ENCODE data around the gene MLN. TPM values are rescaled to one million over a fixed set of nuclear protein-coding genes. Genes with fewer than 3 reads are reported as not detected.
A peak's percentile ranks its signal among the peaks of the same experiment; 100 is the strongest.

MLN gene
- polyA plus RNA-seq, 2 of the 4 experiments (the other 2 are of a cell fraction), result not detected

- peaks cover 29% of the 10 kb centered on the region for H3K4me1 ChIP-seq
- DNase-seq (ENCODE audit: low read depth in 1 of 2, low spot score in 1 of 2), result peak; percentile 59 to 69
- H3K4me2 ChIP-seq, result peak overlapping the region; percentile 78
- FAIRE-seq, result no peak
- H3K27ac ChIP-seq, result peak overlapping the region; percentile 75 to 87
- 24% methylated on average over 13 of the region's 16 CpGs for WGBS (ENCODE audit: missing lambda C conversion rate)
- POLR2A ChIA-PET, result no interaction called here
- no peak overlapping the region for H3K4me3 ChIP-seq
- H3K9me3 ChIP-seq, result no peaks in the 10 kb centered on the region
- TF ChIP-seq, protein P1, sequence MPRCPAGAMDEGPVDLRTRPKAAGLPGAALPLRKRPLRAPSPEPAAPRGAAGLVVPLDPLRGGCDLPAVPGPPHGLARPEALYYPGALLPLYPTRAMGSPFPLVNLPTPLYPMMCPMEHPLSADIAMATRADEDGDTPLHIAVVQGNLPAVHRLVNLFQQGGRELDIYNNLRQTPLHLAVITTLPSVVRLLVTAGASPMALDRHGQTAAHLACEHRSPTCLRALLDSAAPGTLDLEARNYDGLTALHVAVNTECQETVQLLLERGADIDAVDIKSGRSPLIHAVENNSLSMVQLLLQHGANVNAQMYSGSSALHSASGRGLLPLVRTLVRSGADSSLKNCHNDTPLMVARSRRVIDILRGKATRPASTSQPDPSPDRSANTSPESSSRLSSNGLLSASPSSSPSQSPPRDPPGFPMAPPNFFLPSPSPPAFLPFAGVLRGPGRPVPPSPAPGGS (IDR thresholded peaks at IDR 0.05), result no peak
- TF ChIP-seq JUN (IDR thresholded peaks at IDR 0.05) (peak in 1 of 2 experiments; percentile 50; a peak in 1 of 5 replicates), RARB (CRISPR knock-in tag; IDR thresholded peaks at IDR 0.05) (no peak), FOSL2 (IDR thresholded peaks at IDR 0.05) (0 out of 2 replicates have a peak, but pooled peaks have one; percentile 20), FOSL2 (CRISPR knock-in tag; IDR thresholded peaks at IDR 0.05) (peak; percentile 76), GATA3 (IDR thresholded peaks at IDR 0.05; ENCODE audit: borderline replicate concordance) (no peak), SMC3 (IDR thresholded peaks at IDR 0.05) (no peak)
- TF ChIP-seq, protein P2, sequence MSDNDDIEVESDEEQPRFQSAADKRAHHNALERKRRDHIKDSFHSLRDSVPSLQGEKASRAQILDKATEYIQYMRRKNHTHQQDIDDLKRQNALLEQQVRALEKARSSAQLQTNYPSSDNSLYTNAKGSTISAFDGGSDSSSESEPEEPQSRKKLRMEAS (IDR thresholded peaks at IDR 0.05), result peak; percentile 58; the same call in 1 of the 2 replicates
- peak; percentile 82 to 89 for ATAC-seq
- CTCF ChIA-PET, result interaction anchor here (0.6 to 6.7 kb wide), 5 partner anchors 12 to 437 kb away, joined by 3 to 62 read pairs (median 6); no protein-coding TSS in a partner anchor
Observed at GRCh38 chr6:33781131-33781975, 22.4 kb downstream of the MLN start.

DNA sequence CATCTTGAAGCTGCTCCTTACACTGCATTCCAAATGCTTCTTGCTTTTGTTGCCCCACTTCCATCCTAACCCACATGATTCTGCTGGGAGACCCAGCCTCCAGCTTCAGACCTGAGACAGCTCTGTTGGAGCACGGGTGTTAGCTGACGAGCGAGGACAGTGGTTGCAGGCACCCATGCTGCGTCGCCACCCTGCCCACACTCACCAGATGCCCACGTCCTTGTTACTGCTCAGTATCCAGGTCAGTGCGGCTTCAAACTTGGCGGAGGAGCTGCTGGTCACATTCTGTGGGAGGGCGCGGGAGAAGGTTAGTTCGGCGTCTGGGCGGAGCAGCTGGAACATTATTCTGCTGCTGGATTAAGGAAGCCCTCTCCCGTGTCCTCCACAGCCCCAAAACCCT is 23.9 kb downstream of the MLN start:
- WGBS (ENCODE audit: missing lambda C conversion rate), result 91% methylated on average over 11 of the region's 14 CpGs
- no peak overlapping the region for H3K4me2 ChIP-seq

DNA sequence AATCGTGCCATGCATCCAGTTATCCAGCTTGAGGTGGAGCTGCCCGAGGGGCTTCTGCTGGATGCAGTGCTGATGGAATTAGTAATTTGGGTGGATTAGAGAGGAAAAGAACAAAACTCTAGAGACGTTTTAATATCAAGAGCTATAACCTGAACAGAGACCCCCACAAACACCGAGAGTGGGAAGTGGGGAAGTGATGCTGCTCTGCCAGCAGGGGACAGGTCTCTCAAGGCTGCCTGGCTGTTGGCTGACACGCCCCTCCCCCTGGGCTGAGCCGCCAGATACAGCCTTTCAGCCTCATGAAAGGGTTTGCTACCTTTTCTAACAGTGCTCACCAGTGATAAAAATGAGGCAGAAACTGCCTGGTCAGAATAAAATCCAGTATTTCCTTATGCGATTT is 24.5 kb downstream of the MLN start:
- ChIA-PET CTCF (interaction anchor here (0.8 to 6.7 kb wide), 8 partner anchors 10 to 376 kb away, joined by 3 to 62 read pairs (median 8); no protein-coding TSS in a partner anchor), POLR2A (no interaction called here)
- DNase-seq (ENCODE audit: low read depth in 1 of 2, low spot score in 1 of 2) (no peak), ATAC-seq (no peak), FAIRE-seq (no peak)
- no peaks in the 10 kb centered on the region for H3K9me3 ChIP-seq
- H3K4me1 ChIP-seq, result peaks cover 24% of the 10 kb centered on the region
- WGBS (ENCODE audit: missing lambda C conversion rate), result 84% methylated on average over 7 of the region's 7 CpGs
- no peak for TF ChIP-seq GATA3 (IDR thresholded peaks at IDR 0.05; ENCODE audit: borderline replicate concordance)
- no peak for TF ChIP-seq EHF (CRISPR knock-in tag; IDR thresholded peaks at IDR 0.05)
- TF ChIP-seq MAZ (IDR thresholded peaks at IDR 0.05; ENCODE audit: borderline replicate concordance, low read depth, low read length), result no peak
- no peak for TF ChIP-seq RAD21 (conservative IDR thresholded peaks at IDR 0.05 in 1 of 2, IDR thresholded peaks at IDR 0.05 in 1 of 2)
- TF ChIP-seq POLR2A (IDR thresholded peaks at IDR 0.05; ENCODE audit: low read length), result no peak
- TF ChIP-seq TFCP2L1 (CRISPR knock-in tag; IDR thresholded peaks at IDR 0.05), result no peak
- TF ChIP-seq, protein P2 (IDR thresholded peaks at IDR 0.05), result no peak
- no peak for TF ChIP-seq KDM1A (IDR thresholded peaks at IDR 0.05; ENCODE audit: low read depth)
- no peak for TF ChIP-seq HES2 (IDR thresholded peaks at IDR 0.05)
- no peak for TF ChIP-seq NR3C1 (IDR thresholded peaks at IDR 0.05)
- TF ChIP-seq BHLHE40 (IDR thresholded peaks at IDR 0.05; ENCODE audit: low read depth, low read length), result no peak
- TF ChIP-seq FOSL2 (IDR thresholded peaks at IDR 0.05), result no peak
- TF ChIP-seq FOSL2 (CRISPR knock-in tag; IDR thresholded peaks at IDR 0.05), result no peak
- no peak for TF ChIP-seq RNF2 (IDR thresholded peaks at IDR 0.05; ENCODE audit: borderline replicate concordance, low read depth)
- no peak for TF ChIP-seq MYC (IDR thresholded peaks at IDR 0.05; ENCODE audit: borderline replicate concordance, low read length)
- no peak for TF ChIP-seq ESRRA (IDR thresholded peaks at IDR 0.05; ENCODE audit: borderline replicate concordance, low read length)
- no peak for TF ChIP-seq PHF8 (IDR thresholded peaks at IDR 0.05; ENCODE audit: borderline replicate concordance, low read depth)
- no peak for TF ChIP-seq MAFK (IDR thresholded peaks at IDR 0.05; ENCODE audit: partially characterized antibody)
- no peak for TF ChIP-seq EP300 (IDR thresholded peaks at IDR 0.05)
- no peak for TF ChIP-seq CTCF (IDR thresholded peaks at IDR 0.05)
- H3K27ac ChIP-seq, result no peak overlapping the region
- H3K4me3 ChIP-seq, result no peak overlapping the region
- no peak overlapping the region for H3K4me2 ChIP-seq

More for the DNA sequence above, 23.9 kb downstream of the MLN start:
- H3K9me3 ChIP-seq, result no peaks in the 10 kb centered on the region
- H3K27ac ChIP-seq, result peak overlapping the region in 1 of 2 experiments; percentile 87; a peak in 3 of 6 replicates
- TF ChIP-seq CHD2 (IDR thresholded peaks at IDR 0.05; ENCODE audit: low read length, partially characterized antibody) (no peak), RNF2 (IDR thresholded peaks at IDR 0.05; ENCODE audit: borderline replicate concordance, low read depth) (no peak), CBX8 (IDR thresholded peaks at IDR 0.05) (no peak), SMC3 (IDR thresholded peaks at IDR 0.05) (no peak), POLR2A (IDR thresholded peaks at IDR 0.05; ENCODE audit: low read length) (no peak), CBX2 (IDR thresholded peaks at IDR 0.05; ENCODE audit: borderline replicate concordance, low read depth) (no peak), MYC (IDR thresholded peaks at IDR 0.05; ENCODE audit: borderline replicate concordance, low read length) (no peak), FOXS1 (CRISPR knock-in tag; IDR thresholded peaks at IDR 0.05) (no peak)
- TF ChIP-seq, protein P3, sequence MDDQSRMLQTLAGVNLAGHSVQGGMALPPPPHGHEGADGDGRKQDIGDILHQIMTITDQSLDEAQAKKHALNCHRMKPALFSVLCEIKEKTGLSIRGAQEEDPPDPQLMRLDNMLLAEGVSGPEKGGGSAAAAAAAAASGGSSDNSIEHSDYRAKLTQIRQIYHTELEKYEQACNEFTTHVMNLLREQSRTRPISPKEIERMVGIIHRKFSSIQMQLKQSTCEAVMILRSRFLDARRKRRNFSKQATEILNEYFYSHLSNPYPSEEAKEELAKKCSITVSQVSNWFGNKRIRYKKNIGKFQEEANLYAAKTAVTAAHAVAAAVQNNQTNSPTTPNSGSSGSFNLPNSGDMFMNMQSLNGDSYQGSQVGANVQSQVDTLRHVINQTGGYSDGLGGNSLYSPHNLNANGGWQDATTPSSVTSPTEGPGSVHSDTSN (IDR thresholded peaks at IDR 0.05), result no peak
- ATAC-seq, result no peak
- no peak for DNase-seq (ENCODE audit: low read depth in 1 of 2, low spot score in 1 of 2)
- FAIRE-seq, result no peak
- H3K4me1 ChIP-seq, result peaks cover 24% of the 10 kb centered on the region
- ChIA-PET CTCF (interaction anchor here (0.6 to 6.7 kb wide), 8 partner anchors 10 to 376 kb away, joined by 3 to 62 read pairs (median 4); no protein-coding TSS in a partner anchor), POLR2A (no interaction called here)
- H3K4me3 ChIP-seq, result no peak overlapping the region
